ENCODE results near the gene SZRD1.

SZRD1 gene

DNA sequence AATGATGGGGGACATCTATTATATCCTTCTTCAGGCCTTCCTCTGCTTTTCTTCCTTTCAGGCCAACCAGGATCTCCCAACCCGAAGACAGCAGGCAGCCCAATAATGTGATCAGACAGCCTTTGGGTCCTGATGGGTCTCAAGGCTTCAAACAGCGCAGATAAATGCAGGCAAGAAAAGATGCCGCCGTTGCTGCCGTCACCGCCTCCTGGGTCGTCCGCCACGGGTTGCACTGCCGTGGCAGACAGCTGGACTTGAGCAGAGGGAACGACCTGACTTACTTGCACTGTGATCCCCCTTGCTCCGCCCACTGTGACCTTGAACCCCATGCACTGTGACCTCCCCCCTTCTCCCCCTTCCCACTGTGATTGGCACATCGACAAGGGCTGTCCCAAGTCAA, 27.9 kb downstream of the SZRD1 start:
- DNase-seq (ENCODE audit: low read depth) = no peak

DNA sequence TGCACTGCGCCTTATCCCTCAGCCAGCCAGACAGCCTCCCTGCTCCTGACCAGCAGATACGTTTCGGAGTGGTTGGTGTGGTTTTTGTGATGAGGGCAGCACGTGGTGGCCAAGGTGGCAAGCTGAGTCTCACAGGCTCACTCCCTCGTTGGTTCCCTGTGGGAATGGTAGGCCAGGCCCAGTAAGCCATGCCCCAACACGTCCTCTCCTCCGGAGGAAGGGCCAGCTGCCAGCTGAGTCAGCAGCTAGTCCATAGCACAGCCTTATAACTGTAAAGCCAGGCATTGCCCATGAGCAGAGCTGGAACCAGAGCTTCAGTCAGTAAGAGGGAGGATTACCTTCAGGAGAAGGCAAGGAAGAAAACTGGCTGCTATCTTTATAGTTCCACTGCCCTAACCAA, 29.5 kb downstream of the SZRD1 start:
- DNase-seq (ENCODE audit: low read depth) = no peak

DNA sequence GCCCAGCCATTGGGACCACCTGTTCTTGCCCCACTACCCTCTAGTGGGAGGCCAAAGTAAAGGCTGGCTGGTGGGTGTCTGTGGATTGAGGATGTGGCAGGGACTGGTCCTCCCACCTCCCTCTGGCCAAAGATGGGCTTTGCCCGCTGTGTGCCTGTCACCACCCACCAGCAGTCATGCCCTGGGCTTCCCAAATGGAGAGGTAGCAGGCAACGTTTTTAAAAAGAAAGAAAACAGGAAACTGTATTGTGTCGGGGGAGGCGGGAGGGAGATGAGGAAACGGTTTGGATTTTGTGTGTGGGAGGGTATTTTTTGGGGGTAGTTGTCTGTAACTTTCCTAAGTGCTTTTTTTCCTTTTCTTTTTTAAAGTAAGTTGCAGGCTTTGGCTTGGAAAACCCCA, 30.1 kb downstream of the SZRD1 start:
- no peak for DNase-seq (ENCODE audit: low read depth)

DNA sequence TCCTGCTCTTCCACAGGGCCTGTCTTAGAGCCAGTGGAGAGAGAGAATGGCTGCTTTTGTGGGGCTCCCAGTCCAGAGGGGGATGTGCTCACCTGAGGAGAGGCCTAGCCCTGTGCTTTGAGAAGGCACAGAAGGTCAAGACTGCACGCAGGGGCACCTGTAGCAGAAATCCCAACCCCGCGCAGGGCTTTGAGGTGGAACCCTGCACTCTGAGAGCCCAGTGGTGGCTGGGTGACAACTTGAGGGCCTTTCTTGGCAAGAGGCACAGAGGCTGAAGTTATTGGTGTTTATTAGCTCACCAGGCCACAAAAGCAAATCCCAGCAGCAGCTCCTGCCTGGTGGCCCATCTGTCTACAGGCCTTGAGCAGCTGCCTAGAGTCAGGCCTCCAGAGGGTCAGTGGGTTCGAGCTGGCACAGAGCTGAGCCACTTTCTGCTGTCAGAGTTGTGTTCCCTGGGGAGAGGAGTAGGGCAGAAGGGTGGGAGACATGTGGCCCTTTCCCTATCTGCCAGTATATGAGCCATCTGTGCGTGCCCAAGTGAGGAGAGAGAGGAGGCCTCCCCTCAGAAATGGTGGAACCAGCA, 31.4 kb downstream of the SZRD1 start:
- DNase-seq (ENCODE audit: low read depth) = no peak

DNA sequence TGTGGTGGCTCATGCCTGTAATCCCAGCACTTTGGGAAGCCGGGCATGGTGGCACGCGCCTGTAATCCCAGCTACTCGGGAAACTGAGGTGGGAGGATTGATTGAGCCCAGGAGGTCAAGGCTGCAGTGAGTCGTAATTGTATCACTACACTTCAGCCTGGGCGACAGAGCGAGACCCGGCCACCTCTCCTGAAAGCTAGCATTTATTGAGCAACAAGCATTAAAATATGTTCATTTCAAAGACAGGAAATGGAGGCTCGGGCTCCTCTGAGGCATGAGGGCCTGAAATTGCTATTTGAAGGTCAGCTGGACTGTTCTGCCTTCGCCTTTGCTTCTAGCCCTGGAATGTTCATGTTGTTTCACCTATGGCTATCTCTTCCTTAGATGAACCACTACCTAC, 35.7 kb downstream of the SZRD1 start:
- DNase-seq (ENCODE audit: low read depth) = no peak

DNA sequence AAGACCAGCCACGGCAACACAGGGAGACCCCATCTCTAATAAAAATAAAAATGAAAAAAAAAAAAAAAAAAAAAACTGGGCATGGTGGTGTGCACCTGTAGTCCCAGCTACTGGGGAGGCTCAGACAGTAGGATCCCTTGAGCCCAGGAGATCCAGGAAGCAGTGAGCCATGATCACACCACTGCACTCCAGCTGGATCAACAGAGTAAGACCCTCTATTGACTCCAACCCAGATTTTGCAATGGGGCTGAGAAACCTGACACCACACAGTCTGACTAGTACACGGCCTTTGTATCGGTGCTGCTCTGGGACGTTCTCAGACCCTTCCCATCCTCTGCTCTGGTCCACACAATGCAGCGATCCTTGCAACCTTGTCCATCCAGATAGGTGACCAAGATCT, 38.4 kb downstream of the SZRD1 start:
- DNase-seq (ENCODE audit: low read depth) = no peak

DNA sequence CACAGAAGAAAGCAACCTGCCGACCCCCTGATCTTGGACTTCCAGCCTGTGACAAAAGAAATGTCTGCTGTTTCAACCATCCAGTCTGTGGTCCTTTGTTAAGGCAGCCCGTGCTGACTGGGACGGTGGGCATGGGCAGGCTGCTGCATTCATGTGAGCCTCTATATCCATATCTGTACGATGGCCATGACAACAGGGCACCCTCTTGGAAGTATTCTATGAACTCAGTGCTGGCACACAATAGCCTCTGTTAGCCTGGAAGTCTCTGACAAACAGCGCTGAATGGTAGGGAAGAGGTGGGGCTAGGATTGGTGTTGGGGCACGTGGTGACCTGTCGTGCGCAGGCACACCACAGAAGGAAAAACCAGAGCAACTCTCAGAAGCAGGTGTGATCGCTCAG, 39.8 kb downstream of the SZRD1 start:
- DNase-seq (ENCODE audit: low read depth) = no peak

DNA sequence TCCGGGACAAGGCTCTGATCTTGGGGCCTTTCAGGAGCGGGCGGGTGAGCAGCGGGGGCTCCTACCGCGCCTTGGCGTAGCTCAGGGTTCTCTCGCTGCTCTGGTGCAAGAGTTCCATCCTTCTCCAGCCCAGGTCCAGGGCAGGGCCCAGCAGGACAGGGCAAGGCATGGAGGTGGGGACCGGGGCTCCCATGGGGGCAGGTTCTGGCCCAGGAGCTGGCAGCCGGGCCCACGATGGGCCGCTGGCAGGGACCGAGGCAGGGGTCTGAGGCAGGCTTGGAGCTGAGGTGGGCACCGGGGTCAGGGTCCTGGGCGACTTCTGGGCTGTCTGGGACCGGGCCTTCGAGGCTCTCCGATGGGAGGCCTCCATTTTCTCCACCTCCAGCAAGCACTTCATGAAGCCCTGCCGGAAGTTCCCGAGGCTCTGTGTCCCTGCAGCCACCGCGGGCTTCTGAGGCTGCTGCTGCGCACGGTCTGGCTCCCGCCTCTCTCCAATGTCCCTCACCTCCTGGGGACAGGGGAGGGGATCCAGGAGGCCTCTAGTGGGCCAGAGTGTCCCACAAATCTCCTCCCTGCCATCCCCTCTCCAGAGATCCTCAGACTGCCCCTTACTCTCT, 42.6 kb downstream of the SZRD1 start:
- DNase-seq (ENCODE audit: low read depth) = no peak

DNA sequence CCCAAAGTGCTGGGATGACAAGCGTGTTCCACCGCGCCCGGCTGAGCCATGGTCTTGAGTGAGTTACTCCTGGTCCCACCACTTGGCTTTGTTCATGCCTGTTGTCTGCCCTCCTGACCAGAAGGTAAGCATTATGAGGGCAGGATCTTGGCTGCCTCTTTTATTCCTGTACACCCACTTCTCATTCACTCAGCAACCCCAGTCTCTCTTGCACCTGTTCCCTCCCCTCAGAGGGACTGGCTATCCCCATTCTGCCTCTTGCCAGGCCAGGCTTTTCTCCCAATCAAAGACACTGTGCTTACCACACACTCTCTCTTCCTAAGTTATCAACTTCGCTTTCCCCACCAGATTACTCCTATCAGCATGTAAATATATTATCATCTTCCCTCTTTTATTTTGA, 43.8 kb downstream of the SZRD1 start:
- DNase-seq (ENCODE audit: low read depth) = no peak

DNA sequence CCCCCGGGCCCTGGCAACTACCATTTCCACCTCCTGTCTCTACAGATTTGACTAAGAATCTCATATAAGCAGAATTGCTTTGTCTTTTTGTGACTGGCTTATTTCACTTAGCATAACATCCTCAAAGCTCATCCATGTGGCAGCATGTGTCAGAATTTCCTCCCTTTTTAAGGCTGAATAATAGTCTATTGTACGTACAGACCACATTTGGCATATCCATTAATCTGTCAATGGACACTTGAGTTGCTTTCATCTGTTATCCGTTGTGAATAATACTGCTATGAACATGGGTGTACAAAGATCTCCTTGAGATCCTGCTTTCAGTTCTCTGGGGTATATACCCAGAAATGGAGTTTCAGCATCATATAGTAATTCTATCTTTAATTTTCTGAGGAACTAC, 46.1 kb downstream of the SZRD1 start:
- DNase-seq (ENCODE audit: low read depth) = no peak

DNA sequence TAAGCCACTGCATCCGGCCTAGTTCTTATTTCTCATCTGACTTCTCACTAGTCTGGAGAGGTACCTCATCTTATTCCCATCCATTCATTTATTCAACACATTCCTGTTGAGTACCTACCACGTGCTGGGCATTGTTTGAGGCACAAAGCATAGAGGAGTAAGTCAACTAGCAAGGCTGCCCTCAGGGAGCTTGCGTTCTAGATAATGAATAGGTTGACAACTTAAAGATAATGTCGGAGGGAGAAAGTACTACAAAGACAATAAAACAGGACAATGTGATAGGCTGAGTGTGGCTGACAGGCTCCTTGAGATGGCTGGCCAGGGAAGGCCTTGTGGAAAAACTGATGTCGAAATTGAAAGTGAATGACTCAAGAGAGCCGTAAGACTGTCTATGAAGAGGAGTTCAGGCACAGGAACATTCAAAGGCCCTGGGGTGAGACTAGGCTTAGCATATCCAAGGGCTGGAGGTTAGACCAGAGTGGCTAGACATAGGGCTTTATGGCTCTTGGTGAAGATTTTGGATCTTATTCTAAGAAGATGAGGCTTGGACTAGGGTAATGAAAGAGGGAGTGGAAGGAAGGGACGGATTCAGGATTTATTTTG, 51.9 kb downstream of the SZRD1 start:
- no peak for DNase-seq (ENCODE audit: low read depth)

DNA sequence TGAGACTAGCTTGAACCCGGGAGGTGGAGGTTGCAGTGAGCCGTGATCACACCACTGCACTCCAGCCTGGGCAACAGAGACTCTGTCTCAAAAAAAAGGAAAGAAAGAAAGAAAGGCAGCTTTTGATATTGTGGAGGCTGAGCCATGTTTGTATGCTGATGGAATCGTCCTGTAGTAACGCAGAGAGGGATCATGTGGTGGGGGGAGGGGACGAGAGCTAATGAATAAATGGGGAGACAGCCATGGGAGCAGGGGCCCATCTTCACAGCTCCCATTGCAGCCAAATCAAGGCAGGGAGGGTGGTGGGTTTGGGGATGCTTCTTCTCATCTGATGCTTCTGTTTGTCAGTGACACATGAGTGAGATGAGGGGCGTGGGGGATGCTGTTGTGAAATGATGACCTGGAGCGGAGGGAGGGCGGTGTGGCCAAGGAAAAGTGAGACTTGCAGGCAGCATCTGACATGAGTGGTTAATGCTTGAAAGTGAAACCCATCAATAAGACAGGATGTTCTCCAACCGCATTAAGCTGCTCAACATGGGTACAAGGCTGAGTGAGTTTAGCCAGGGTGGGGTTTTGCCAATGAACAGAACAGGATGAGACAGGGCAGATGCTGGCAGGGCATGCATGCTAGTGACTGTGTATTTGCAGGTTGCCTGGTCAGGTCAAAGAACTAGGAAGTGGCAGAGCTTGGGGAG, 53.5 kb downstream of the SZRD1 start:
- DNase-seq (ENCODE audit: low read depth) = peak; percentile 12

DNA sequence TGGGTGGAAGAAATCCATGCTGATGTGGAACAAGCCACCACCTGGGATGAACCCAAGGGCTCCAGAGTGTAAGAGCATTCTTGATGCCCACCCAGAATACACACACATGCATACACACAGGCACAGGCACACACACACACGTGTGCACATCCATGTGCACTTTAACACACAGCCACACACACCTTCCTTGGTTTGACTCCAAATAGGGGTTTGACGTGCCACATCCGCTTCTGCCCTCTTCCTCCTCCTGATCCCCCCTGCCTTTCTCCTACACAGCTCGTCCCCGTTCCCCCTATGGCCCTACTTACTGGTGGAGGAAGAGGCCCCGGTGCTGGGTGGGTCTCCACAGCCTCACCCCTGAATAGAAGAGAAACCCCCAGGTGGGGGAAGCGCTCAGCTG, 54.2 kb downstream of the SZRD1 start:
- no peak for DNase-seq (ENCODE audit: low read depth)

DNA sequence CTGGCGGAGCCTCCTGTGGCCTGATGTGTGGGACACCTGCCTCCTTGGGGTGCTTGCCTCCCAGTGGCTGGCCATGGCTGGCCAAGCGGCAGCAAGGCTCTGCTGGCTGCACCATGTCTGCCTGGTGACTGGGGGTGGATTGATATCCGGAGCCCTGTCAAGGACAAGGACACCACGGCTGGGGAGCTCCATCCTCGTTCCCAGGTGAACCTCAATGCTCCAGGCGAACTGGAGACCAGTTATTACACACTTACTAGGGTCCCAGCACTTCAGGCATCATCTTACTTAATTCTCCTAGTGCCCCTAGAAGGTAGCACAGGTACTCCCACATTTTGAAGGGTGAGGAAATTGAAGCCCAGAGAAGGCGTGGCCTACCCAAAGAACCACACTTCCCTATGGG, 55.0 kb downstream of the SZRD1 start:
- no peak for DNase-seq (ENCODE audit: low read depth)

DNA sequence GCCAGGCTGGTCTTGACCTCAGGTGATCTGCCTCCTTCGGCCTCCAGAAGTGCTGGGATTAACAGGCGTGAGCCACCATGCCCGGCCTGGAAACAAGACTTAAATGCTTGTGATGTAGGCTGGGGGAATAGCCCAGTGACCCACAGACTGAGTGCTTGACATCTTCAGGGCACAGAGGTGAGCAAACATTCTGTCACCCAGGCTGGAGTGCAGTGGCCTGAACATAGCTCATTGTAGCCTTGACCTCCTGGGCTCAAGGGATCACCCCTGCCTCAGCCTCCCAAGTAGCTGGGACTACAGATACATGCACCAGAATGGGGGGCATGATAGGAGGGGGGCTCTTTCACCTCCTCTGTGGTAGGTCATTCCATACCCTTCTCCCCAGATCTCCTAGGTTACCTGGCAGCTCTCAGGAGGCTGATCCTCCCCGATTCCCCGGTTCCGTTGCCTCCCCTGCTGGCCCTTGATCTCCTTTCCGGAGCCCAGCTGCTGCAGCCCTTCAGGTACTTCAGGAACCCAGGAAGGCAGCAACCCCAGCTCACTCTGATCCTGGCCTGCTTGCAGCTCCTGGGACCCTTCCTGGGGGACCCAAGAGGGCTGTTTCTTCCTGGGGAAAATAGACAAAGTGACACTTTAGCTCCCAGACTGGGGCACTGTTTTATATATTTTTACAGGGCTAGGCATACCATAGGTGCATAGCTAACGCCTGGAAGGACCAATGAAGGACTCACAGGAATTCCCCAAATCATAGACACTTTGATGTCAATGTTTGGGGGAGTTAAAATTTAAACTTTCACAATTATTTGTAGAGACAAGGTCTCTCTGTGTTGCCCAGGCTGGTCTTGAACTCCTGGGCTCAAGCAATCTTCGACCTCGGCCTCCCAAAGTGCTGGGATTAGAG, 58.3 kb downstream of the SZRD1 start:
- no peak for DNase-seq (ENCODE audit: low read depth)

DNA sequence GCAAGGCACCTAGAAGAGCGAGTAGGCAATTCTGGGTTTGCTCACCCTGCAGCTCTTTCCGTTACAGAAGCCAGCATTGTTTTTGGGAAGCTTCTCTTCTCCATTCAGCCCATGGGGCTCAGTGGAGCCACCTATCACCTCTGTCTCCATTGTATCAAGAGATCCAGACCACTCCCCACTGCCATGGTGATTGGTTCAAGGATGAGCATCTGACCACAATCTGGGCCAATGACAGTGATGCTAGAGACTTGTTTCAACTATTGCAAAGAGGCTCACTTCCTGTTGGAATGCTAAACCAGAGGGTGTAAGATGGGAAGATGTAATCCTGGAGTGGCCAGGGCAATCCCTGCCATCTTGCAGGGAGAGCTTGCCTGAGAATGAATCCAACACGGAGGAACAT, 63.6 kb downstream of the SZRD1 start:
- no peak for DNase-seq (ENCODE audit: low read depth)

DNA sequence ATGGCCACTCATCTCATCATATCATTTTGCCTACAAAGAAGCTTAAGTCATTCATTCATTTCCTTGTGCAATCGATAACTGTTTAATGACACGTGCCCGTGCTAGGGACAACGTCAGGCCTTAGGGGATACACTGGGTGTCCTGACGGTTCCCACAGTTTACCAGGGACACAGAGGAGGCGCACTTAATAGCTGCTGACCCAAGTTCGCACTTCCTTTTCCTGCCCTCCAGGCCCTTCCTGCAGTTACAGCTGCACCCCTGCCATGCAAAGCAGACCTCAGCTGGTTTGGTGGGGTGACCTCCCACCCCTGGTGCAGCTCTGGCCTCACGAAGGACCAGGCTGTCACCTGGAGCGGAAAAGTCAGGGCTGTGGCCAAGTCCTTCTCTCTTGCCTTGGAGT, 66.0 kb downstream of the SZRD1 start:
- no peak for DNase-seq (ENCODE audit: low read depth)

DNA sequence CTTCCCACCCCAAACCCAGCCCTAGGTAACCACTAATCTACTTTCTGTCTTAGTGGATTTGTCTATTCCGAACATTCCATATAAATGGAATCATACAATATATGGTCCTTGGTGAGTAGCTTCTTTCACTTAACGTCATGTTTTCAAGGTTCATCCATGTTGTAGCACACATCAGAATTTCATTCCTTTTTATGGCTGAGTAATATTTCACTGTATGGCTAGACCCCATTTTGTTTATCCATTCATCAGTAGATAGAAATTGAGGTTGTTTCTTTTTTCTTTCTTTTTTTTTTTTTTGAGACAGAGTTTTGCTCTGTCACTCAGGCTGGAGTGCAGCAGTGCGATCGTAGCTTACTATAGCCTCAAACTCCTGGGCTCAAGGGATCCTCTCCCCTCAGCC, 67.0 kb downstream of the SZRD1 start:
- DNase-seq (ENCODE audit: low read depth) = no peak

DNA sequence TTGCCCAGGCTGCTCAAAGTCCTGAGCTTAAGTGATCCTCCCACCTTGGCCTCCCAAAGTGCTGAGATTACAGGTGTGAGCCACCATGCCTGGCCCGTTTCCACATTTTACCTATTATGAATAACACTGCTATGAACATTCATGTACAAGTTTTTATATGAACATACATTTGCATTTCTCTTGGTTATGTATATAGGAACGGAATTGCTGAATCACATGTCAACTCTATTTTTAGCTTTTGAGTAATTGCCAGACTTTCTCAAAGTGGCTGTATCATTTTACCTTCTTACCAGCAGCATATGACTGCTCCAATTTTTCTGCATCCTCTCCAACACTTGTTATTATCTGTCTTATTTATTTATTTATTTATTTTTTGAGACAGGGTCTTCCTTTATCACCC, 67.5 kb downstream of the SZRD1 start:
- DNase-seq (ENCODE audit: low read depth) = no peak

DNA sequence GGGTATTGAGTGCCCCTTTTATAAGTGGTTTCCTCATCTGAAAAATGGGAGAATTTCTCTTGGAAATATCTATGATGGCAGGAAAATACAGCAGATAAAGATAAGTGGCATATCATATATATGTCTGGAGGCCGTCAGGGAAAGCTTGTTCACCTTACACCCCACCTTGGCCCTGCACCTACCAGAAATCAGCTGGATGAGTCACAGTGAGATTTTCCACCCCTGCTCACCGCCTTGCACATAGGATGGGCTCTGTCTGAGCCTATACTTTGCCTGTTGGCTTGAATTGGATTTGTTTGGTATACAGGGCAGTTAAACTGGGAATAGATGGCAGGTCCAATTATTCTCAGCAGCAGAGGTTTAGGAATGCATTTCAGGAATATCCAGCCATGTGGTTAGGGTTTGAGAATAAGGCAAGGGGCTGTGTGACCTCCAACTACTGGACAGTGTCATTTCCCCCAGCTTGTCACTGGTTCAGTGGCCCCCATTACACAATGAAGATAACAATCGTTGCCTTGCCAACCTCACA, 70.0 kb downstream of the SZRD1 start, which contains the start of gene SPATA21:
Gene SPATA21 (minus strand): TSS at position 479 of the 529 bp plus-strand sequence. CDS start 6,053 bp downstream, outside the sequence.
- DNase-seq (ENCODE audit: low read depth) = no peak

DNA sequence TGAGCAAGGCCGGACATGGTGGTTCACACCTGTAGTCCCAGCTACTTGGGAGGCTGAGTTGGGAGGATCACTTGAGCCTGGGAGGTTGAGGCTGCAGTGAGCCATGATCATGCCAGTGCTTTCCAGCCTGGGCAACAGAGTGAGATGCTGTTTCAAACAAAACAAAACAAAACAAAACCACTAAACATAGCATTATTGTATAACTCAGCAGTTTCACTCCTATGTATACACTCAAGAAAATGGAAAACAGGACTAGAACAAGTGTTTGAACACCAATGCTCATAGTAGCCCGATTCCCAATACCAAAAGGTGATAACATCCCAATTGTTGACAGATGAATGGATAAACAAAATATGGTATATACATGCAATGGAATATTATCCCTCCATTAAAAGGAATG, 71.5 kb downstream of the SZRD1 start:
- DNase-seq (ENCODE audit: low read depth) = no peak

DNA sequence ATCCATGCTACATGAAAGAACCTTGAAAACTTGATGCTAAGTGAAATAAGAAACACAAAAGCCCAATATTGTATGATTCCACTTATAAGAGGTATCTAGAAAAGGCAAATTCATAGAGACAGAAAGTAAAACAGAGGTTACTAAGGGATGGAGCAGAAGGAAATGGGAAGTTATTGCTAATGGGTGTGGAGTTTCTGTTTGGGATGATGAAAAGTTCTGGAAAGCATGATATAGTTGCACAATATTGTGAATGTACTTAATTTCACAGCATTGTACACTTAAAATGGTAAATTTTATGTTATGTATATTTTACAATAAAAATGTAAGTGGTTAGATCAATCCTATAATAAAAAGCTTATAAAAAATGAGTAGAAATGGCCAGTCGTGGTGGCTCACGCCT, 71.9 kb downstream of the SZRD1 start:
- no peak for DNase-seq (ENCODE audit: low read depth)

Measured in T-helper 22 cell (primary cell).